H9 (cell line): Measurements from ENCODE around the gene OR2AG1. TPM values are rescaled to one million over a fixed set of nuclear protein-coding genes. Genes with fewer than 3 reads are reported as not detected.
A peak's percentile ranks its signal among the peaks of the same experiment; 100 is the strongest.
"Not testable (repeated sequence)": the region's sequence is repeated elsewhere in the genome, so short reads cannot be mapped to it uniquely, and the experiment has no call there.

Experiments
- DNase-seq: peaks from one replicate; pipeline ENCODE4 v3.0.0-alpha.2; 2017
- H2AFZ ChIP-seq: one replicate; pipeline ENCODE4 v1.6.1; 2013; ENCODE audit warnings: mild to moderate bottlenecking, low read length, control low read depth, moderate library complexity
- H2AK5ac ChIP-seq: 2 replicates; pipeline ENCODE4 v1.6.1; 2013; ENCODE audit warnings: low read length, control low read depth, mixed read lengths; ENCODE audit not compliant: insufficient read length
- H2BK120ac ChIP-seq: one replicate; pipeline ENCODE4 v1.6.1; 2013; ENCODE audit warnings: low read depth, mild to moderate bottlenecking, low read length, control low read depth, inconsistent platforms; ENCODE audit not compliant: poor library complexity, severe bottlenecking
- H2BK12ac ChIP-seq: 2 replicates; pipeline ENCODE4 v1.6.1; 2013; ENCODE audit warnings: low read length, control low read depth, mixed read lengths, low read depth; ENCODE audit not compliant: insufficient read length
- H2BK15ac ChIP-seq: 2 replicates; pipeline ENCODE4 v1.6.1; 2013; ENCODE audit warnings: low read depth, low read length, control low read depth
- H2BK20ac ChIP-seq: one replicate; pipeline ENCODE4 v1.6.1; 2013; ENCODE audit warnings: low read depth, mild to moderate bottlenecking, low read length, control low read depth, inconsistent platforms; ENCODE audit not compliant: poor library complexity, severe bottlenecking
- H2BK5ac ChIP-seq: 2 replicates; pipeline ENCODE4 v1.6.1; 2013; ENCODE audit warnings: low read length, control low read depth, mixed read lengths; ENCODE audit not compliant: insufficient read length
- H3K14ac ChIP-seq: 2 replicates; pipeline ENCODE4 v1.6.1; 2013; ENCODE audit warnings: low read length, control low read depth; ENCODE audit not compliant: insufficient read depth
- H3K18ac ChIP-seq: 2 replicates; pipeline ENCODE4 v1.6.1; 2013; ENCODE audit warnings: low read depth, mild to moderate bottlenecking, mixed read lengths, low read length, control low read depth; ENCODE audit not compliant: insufficient read length
- H3K23ac ChIP-seq: 2 replicates; pipeline ENCODE4 v1.6.1; 2013; ENCODE audit warnings: low read length, control low read depth, mixed read lengths, low read depth; ENCODE audit not compliant: insufficient read length
- H3K23me2 ChIP-seq: 2 replicates; pipeline ENCODE4 v1.6.1; 2013; ENCODE audit warnings: low read depth, mild to moderate bottlenecking, mixed read lengths, low read length, control low read depth; ENCODE audit not compliant: insufficient read length, poor library complexity, severe bottlenecking
- H3K27ac ChIP-seq: 2 replicates; pipeline ENCODE4 v1.5.1; 2013; ENCODE audit warnings: low read length, control low read depth, mixed read lengths, low read depth; ENCODE audit not compliant: insufficient read length
- H3K27me3 ChIP-seq: 2 replicates; pipeline ENCODE4 v1.6.1; 2013; ENCODE audit warnings: low read length, control low read depth, inconsistent platforms; ENCODE audit not compliant: insufficient read depth
- H3K4ac ChIP-seq: 2 replicates; pipeline ENCODE4 v1.6.1; 2013; ENCODE audit warnings: low read depth, mild to moderate bottlenecking, control low read depth, inconsistent platforms, low read length, moderate library complexity
- H3K4me1 ChIP-seq: 2 replicates; pipeline ENCODE4 v1.6.1; 2013; ENCODE audit warnings: low read length, control low read depth, inconsistent platforms; ENCODE audit not compliant: insufficient read depth
- H3K4me2 ChIP-seq: 2 replicates; pipeline ENCODE4 v1.6.1; 2013; ENCODE audit warnings: low read length, control low read depth, mixed read lengths; ENCODE audit not compliant: insufficient read length, insufficient read depth
- H3K56ac ChIP-seq: 2 replicates; pipeline ENCODE4 v1.6.1; 2013; ENCODE audit warnings: low read depth, mild to moderate bottlenecking, mixed read lengths, low read length, control low read depth; ENCODE audit not compliant: insufficient read length
- H3K79me1 ChIP-seq: 2 replicates; pipeline ENCODE4 v1.6.1; 2013; ENCODE audit warnings: low read depth, mild to moderate bottlenecking, moderate library complexity, low read length, control low read depth, inconsistent platforms; ENCODE audit not compliant: insufficient read depth, poor library complexity, severe bottlenecking
- H3K79me2 ChIP-seq: 2 replicates; pipeline ENCODE4 v1.6.1; 2013; ENCODE audit warnings: low read length, control low read depth, inconsistent platforms; ENCODE audit not compliant: insufficient read depth
- H3K9ac ChIP-seq: 2 replicates; pipeline ENCODE4 v1.6.1; 2013; ENCODE audit warnings: low read length, control low read depth, mixed read lengths; ENCODE audit not compliant: insufficient read length; ENCODE audit errors: extremely low read depth
- H3K9me3 ChIP-seq: one replicate; pipeline ENCODE4 v1.6.1; 2013; ENCODE audit warnings: low read depth, low read length, inconsistent platforms; ENCODE audit not compliant: control insufficient read depth
- H3T11ph ChIP-seq: one replicate; pipeline ENCODE4 v1.6.1; 2013; ENCODE audit warnings: mild to moderate bottlenecking, low read length, control low read depth, inconsistent platforms
- H4K20me1 ChIP-seq: one replicate; pipeline ENCODE4 v1.6.1; 2013; ENCODE audit not compliant: control insufficient read depth, insufficient read length, insufficient read depth
- H4K5ac ChIP-seq: 2 replicates; pipeline ENCODE4 v1.6.1; 2013; ENCODE audit warnings: low read depth, mild to moderate bottlenecking, mixed read lengths, low read length, control low read depth; ENCODE audit not compliant: insufficient read length
- H4K8ac ChIP-seq: replicated peaks from 2 replicates; pipeline ENCODE4 v1.6.1; 2013; ENCODE audit warnings: low read length, control low read depth, mixed read lengths, low read depth; ENCODE audit not compliant: insufficient read length
- H4K91ac ChIP-seq: 2 replicates; pipeline ENCODE4 v1.6.1; 2013; ENCODE audit warnings: low read depth, mild to moderate bottlenecking, moderate library complexity, mixed read lengths, low read length, control low read depth; ENCODE audit not compliant: insufficient read length
- H3K27ac Mint-ChIP-seq, 3 experiments: 2 replicates in 2 of 3; 3 replicates in 1 of 3; pipeline ENCODE4 v1.8.0; 2020 to 2021; ENCODE audit warnings: mixed read lengths in 3 of 3, mild to moderate bottlenecking in 1 of 3, moderate library complexity in 1 of 3
- H3K27me3 Mint-ChIP-seq: 2 replicates; pipeline ENCODE4 v1.8.0; 2021; ENCODE audit warnings: low read depth, mild to moderate bottlenecking, moderate library complexity, mixed read lengths
- H3K36me3 Mint-ChIP-seq, 3 experiments: 2 replicates in 2 of 3; 3 replicates in 1 of 3; pipeline ENCODE4 v1.8.0; 2020 to 2021; ENCODE audit warnings: low read depth in 3 of 3, mixed read lengths in 3 of 3; ENCODE audit not compliant: insufficient read depth in 1 of 3
- H3K4me1 Mint-ChIP-seq, 2 experiments: 2 replicates each; pipeline ENCODE4 v1.8.0; 2020; ENCODE audit warnings: mixed read lengths in 2 of 2
- H3K4me3 Mint-ChIP-seq, 2 experiments: 2 replicates in 1 of 2; 3 replicates in 1 of 2; pipeline ENCODE4 v1.8.0; 2020 to 2021; ENCODE audit warnings: mild to moderate bottlenecking in 2 of 2, mixed read lengths in 2 of 2, moderate library complexity in 1 of 2
- H3K9me3 Mint-ChIP-seq, 2 experiments: 2 replicates in 1 of 2; 3 replicates in 1 of 2; pipeline ENCODE4 v1.8.0; 2020; ENCODE audit warnings: mild to moderate bottlenecking in 2 of 2, mixed read lengths in 2 of 2, moderate library complexity in 1 of 2
- CTCF ChIP-seq: fragments of 200-600 bp; sonication (generic); conservative IDR thresholded peaks from 3 replicates; pipeline ENCODE4 v1.8.0; 2021; ENCODE audit warnings: antibody characterized with exemption, mild to moderate bottlenecking
- WGBS: extraction: QIAGEN DNeasy Blood & Tissue Kit; methylation state at CpG from one replicate; pipeline ENCODE4 v1.1.7; 2013; ENCODE audit warnings: missing lambda C conversion rate, low lambda C conversion rate, mixed read lengths; ENCODE audit not compliant: insufficient read length; ENCODE audit errors: extremely low coverage; 5-methylcytosine and 5-hydroxymethylcytosine counted together
- total RNA-seq: library from RNA; stranded (reverse); gene quantifications from 2 replicates; pipeline ENCODE4 v1.2.1, GENCODE V29; 2021

OR2AG1 gene
- total RNA-seq, 1 experiment from 2014 or later: not detected

DNA sequence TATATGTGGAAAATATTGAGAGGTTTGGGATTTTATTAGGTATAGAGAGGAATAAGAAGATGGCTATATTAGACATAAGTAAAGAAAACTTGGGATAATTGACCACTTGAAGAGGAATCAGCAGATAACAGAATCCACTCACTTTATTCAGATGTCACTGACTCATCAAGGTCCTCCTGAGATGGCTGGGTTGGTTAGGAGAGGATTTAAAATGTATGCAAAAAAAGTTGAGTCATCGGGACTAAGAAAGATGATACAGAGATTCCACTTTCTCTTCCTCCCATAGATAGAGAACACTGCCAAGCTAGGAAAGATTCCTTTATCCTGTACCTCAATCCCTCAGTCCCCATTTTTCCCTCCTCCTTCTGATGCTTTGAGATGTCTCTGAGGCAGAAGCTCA lies 16.6 kb downstream of the OR2AG1 start, which contains the start of gene OR6A2:
Gene OR6A2, minus strand, starts transcription at position 288 of the 400 bp plus-strand sequence. CDS start 3,981 bp downstream, outside the sequence.
- Histone ChIP-seq H3K9ac (no peak within 1 kb of the TSS), H3K79me2 (no peaks in the 10 kb centered on the region), H3K9me3 (no peaks in the 10 kb centered on the region), H3K4ac (no peak within 1 kb of the TSS), H2BK12ac (no peak within 1 kb of the TSS), H3K79me1 (no peaks in the 10 kb centered on the region), H3K4me1 (no peaks in the 10 kb centered on the region), H3T11ph (no peak within 1 kb of the TSS), H2AFZ (no peak within 1 kb of the TSS), H4K20me1 (no peaks in the 10 kb centered on the region), H2BK15ac (no peak within 1 kb of the TSS), H3K56ac (no peak within 1 kb of the TSS), H4K5ac (no peak within 1 kb of the TSS), H3K27me3 (no peaks in the 10 kb centered on the region), H2BK120ac (no peak within 1 kb of the TSS), H3K27ac (no peak within 1 kb of the TSS), H3K23me2 (no peaks in the 10 kb centered on the region), H2AK5ac (peak within 1 kb of the TSS; percentile 41), H3K23ac (no peak within 1 kb of the TSS), H4K91ac (no peak within 1 kb of the TSS), H2BK5ac (no peak within 1 kb of the TSS), H3K4me2 (no peak within 1 kb of the TSS), H4K8ac (no peak within 1 kb of the TSS), H2BK20ac (no peak within 1 kb of the TSS), H3K14ac (no peak within 1 kb of the TSS), H3K18ac (no peak within 1 kb of the TSS)
- Mint-ChIP-seq H3K9me3 (peaks cover 11 to 17% of the 10 kb centered on the region in 2 experiments), H3K4me1 (peaks cover 16 to 23% of the 10 kb centered on the region in 2 experiments), H3K27me3 (no peaks in the 10 kb centered on the region), H3K4me3 (no peak within 1 kb of the TSS), H3K36me3 (peaks cover 0 to 17% (median 14%) of the 10 kb centered on the region in 3 experiments; a peak in 5 of 7 replicates), H3K27ac (no peak within 1 kb of the TSS)
- DNase-seq: no peak
- TF ChIP-seq CTCF: no peak
- no CpG with 5 or more reads among the region's 1 CpG for WGBS

DNA sequence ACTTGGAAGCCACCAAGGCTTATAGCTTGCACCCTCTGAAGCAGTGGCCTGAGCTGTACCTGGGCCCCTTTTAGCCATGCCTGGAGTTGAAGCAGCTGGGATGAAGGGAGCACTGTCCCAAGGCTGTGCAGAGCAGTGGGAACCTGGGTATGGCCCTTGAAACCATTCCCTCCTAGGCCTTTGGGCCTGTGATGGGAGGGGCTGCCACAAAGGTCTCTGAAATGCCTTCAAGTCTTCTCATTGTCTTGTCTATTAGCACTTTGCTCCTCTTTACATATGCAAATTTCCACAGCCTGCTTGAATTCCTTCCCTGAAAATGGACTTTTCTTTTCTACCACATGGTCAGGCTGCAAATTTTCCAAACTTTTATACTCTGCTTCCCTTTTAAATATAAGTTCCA lies 18.3 kb downstream of the OR2AG1 start:
- peak overlapping the region in 1 of 2 experiments; percentile 16; a peak in 2 of 5 replicates for H3K4me3 Mint-ChIP-seq
- not testable (repeated sequence) for H2BK12ac ChIP-seq, H3K4me1 ChIP-seq, H3K79me2 ChIP-seq, H4K20me1 ChIP-seq, H3K14ac ChIP-seq, H2AK5ac ChIP-seq, H4K91ac ChIP-seq, H3T11ph ChIP-seq, H3K4ac ChIP-seq, H3K9me3 ChIP-seq, H3K27ac ChIP-seq, H3K23ac ChIP-seq, H2BK15ac ChIP-seq, H4K5ac ChIP-seq, H3K56ac ChIP-seq, H3K18ac ChIP-seq, H3K23me2 ChIP-seq, H3K9ac ChIP-seq, H3K27me3 ChIP-seq, H3K79me1 ChIP-seq, H4K8ac ChIP-seq, H2BK20ac ChIP-seq, H2BK120ac ChIP-seq, H3K4me2 ChIP-seq, H3K27me3 Mint-ChIP-seq, H2AFZ ChIP-seq, H2BK5ac ChIP-seq
- H3K27ac Mint-ChIP-seq: peak overlapping the region; percentile 25 to 86 (median 56); a peak in 6 of 7 replicates
- H3K9me3 Mint-ChIP-seq: peaks cover 11 to 17% of the 10 kb centered on the region in 2 experiments
- peak; percentile 74 for DNase-seq
- peaks cover 16 to 23% of the 10 kb centered on the region in 2 experiments for H3K4me1 Mint-ChIP-seq
- peaks cover 0 to 17% (median 14%) of the 10 kb centered on the region in 3 experiments; a peak in 5 of 7 replicates for H3K36me3 Mint-ChIP-seq
